ENCODE results near the gene RHOBTB3. TPM values are rescaled to one million over a fixed set of nuclear protein-coding genes. Genes with fewer than 3 reads are reported as not detected.

RHOBTB3 gene
- total RNA-seq, 4 donors from 2014 or later: 109 to 245 (median 183) TPM

GRCh38 chr5:95791751-95792150, 60.6 kb downstream of the RHOBTB3 start:
- ATAC-seq (ENCODE audit: low FRiP score): no peak
- no peak for TF ChIP-seq CTCF (IDR thresholded peaks at IDR 0.05)
- DNase-seq (ENCODE audit: low spot score): no peak

- DNase-seq (ENCODE audit: low spot score) (no peak), ATAC-seq (ENCODE audit: low FRiP score) (no peak)
- no peak for TF ChIP-seq CTCF (IDR thresholded peaks at IDR 0.05)
Observed at GRCh38 chr5:95794070-95794516, 63.0 kb downstream of the RHOBTB3 start.

GRCh38 chr5:95797301-95797700, 66.2 kb downstream of the RHOBTB3 start:
- DNase-seq (ENCODE audit: low spot score) (no peak), ATAC-seq (ENCODE audit: low FRiP score) (no peak)
- no peak for TF ChIP-seq CTCF (IDR thresholded peaks at IDR 0.05)

- ATAC-seq (ENCODE audit: low FRiP score) (no peak), DNase-seq (ENCODE audit: low spot score) (no peak)
- no peak for TF ChIP-seq CTCF (IDR thresholded peaks at IDR 0.05)
Observed at GRCh38 chr5:95798048-95798447, 66.9 kb downstream of the RHOBTB3 start.

GRCh38 chr5:95798545-95798944, 67.4 kb downstream of the RHOBTB3 start:
- DNase-seq (ENCODE audit: low spot score): no peak
- no peak for TF ChIP-seq CTCF (IDR thresholded peaks at IDR 0.05)
- ATAC-seq (ENCODE audit: low FRiP score): no peak

GRCh38 chr5:95799191-95799835, 68.2 kb downstream of the RHOBTB3 start:
- TF ChIP-seq CTCF (IDR thresholded peaks at IDR 0.05): no peak
- DNase-seq (ENCODE audit: low spot score): no peak
- no peak for ATAC-seq (ENCODE audit: low FRiP score)

GRCh38 chr5:95800553-95800952, 69.4 kb downstream of the RHOBTB3 start:
- TF ChIP-seq CTCF (IDR thresholded peaks at IDR 0.05): no peak
- ATAC-seq (ENCODE audit: low FRiP score): no peak
- DNase-seq (ENCODE audit: low spot score): no peak
